Loucy (cell line): ENCODE results near the gene TTLL3.

Source experiments
- EZH2phosphoT487 ChIP-seq: fragments of 200-600 bp; IDR thresholded peaks from 2 replicates; pipeline ENCODE4 v1.6.1; 2018; ENCODE audit warnings: antibody characterized with exemption, mild to moderate bottlenecking, moderate library complexity, borderline replicate concordance
- TF ChIP-seq, protein P1 (sequence below): fragments of 200-600 bp; sonication (generic); conservative IDR thresholded peaks from 2 replicates; pipeline ENCODE4 v1.5.1; 2014; ENCODE audit warnings: mild to moderate bottlenecking, antibody characterized with exemption, low read length

DNA sequence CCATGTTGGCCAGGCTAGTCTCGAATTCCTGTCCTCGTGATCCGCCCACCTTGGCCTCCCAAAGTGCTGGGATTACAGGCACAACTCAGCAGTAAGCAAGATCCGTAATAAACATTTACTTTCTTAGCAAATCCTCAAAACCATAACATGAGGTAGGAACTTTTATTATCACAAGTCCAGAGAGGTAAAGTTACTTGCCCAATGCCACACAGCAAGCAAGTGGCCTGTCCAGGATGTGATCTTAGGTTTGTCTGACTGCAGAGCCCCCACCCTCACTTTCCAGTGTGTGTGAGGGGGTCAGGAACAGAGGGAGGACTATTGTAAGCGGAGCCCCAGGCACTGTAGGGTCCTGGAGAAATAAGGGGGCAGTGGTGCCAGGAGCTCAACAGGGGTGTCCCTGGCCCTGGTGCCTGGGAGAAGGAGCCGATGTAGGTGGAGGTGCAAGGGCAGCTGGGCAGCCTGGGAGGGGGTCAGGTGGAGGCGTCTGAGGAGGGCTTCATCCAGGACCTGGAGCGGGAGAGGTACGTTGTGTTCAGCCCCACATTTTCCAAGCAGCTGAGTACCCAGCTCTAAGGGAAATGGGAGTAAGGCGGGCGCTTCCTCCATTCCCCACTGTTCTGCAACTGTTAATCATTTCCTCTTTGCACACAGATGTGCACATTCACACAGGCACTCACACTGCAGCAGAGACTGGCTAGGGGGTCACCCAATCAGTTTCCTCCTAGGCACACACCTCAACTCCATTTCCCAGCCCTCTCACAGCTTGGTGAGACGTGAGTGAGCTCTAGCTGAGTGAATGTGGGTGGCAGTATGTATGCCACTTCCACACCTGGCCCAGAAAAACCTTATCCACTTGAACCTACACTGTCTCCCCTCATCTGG is 27.9 kb downstream of the TTLL3 start:
- TF ChIP-seq, protein P1, sequence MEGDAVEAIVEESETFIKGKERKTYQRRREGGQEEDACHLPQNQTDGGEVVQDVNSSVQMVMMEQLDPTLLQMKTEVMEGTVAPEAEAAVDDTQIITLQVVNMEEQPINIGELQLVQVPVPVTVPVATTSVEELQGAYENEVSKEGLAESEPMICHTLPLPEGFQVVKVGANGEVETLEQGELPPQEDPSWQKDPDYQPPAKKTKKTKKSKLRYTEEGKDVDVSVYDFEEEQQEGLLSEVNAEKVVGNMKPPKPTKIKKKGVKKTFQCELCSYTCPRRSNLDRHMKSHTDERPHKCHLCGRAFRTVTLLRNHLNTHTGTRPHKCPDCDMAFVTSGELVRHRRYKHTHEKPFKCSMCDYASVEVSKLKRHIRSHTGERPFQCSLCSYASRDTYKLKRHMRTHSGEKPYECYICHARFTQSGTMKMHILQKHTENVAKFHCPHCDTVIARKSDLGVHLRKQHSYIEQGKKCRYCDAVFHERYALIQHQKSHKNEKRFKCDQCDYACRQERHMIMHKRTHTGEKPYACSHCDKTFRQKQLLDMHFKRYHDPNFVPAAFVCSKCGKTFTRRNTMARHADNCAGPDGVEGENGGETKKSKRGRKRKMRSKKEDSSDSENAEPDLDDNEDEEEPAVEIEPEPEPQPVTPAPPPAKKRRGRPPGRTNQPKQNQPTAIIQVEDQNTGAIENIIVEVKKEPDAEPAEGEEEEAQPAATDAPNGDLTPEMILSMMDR, result no peak
- TF ChIP-seq EZH2phosphoT487, result no peak
